GM23338 (cell line): ENCODE measurements around the gene RARRES2. TPM values are rescaled to one million over a fixed set of nuclear protein-coding genes. Genes with fewer than 3 reads are reported as not detected.

Experiments used
- ATAC-seq: fragments of 200-7000 bp; cut with Tn5 transposase; 3 replicates; pipeline ENCODE4 v1.9.1; 2020
- DNase-seq: peaks from one replicate; pipeline ENCODE4 v3.0.0-alpha.2; 2015; ENCODE audit warnings: low spot score
- H2AFZ ChIP-seq: fragments of 200-600 bp; sonication (generic); 2 replicates; pipeline ENCODE4 v1.8.0; 2016; ENCODE audit warnings: antibody characterized with exemption, mild to moderate bottlenecking, moderate library complexity
- H3F3A ChIP-seq: fragments of 200-600 bp; sonication (generic); replicated peaks from 2 replicates; pipeline ENCODE4 v1.8.0; 2017; ENCODE audit warnings: antibody characterized with exemption, mixed run types, low read depth
- H3K27ac ChIP-seq: fragments of 200-600 bp; sonication (generic); 2 replicates; pipeline ENCODE4 v1.6.1; 2016; ENCODE audit warnings: low read depth
- H3K27me3 ChIP-seq: fragments of 200-600 bp; sonication (generic); 2 replicates; pipeline ENCODE4 v1.8.0; 2016; ENCODE audit warnings: mild to moderate bottlenecking, mixed run types, moderate library complexity; ENCODE audit not compliant: insufficient read depth
- H3K36me3 ChIP-seq: fragments of 200-600 bp; sonication (generic); 2 replicates; pipeline ENCODE4 v1.8.0; 2016; ENCODE audit warnings: mild to moderate bottlenecking; ENCODE audit not compliant: insufficient read depth
- H3K4me1 ChIP-seq: fragments of 200-600 bp; sonication (generic); 2 replicates; pipeline ENCODE4 v1.8.0; 2016; ENCODE audit warnings: mild to moderate bottlenecking, moderate library complexity; ENCODE audit not compliant: insufficient read depth
- H3K4me2 ChIP-seq: fragments of 200-600 bp; sonication (generic); 2 replicates; pipeline ENCODE4 v1.7.1; 2017; ENCODE audit warnings: mixed run types
- H3K4me3 ChIP-seq: fragments of 200-600 bp; sonication (generic); 2 replicates; pipeline ENCODE4 v1.6.1; 2016; ENCODE audit warnings: mixed run types
- H3K79me2 ChIP-seq: fragments of 200-600 bp; sonication (generic); replicated peaks from 2 replicates; pipeline ENCODE4 v1.8.0; 2017; ENCODE audit warnings: mild to moderate bottlenecking; ENCODE audit not compliant: insufficient read depth
- H3K9me2 ChIP-seq: fragments of 200-600 bp; sonication (generic); 2 replicates; pipeline ENCODE4 v1.8.0; 2017; ENCODE audit not compliant: insufficient read depth
- H4K20me1 ChIP-seq: fragments of 200-600 bp; sonication (generic); replicated peaks from 2 replicates; pipeline ENCODE4 v1.8.0; 2017; ENCODE audit warnings: mild to moderate bottlenecking; ENCODE audit not compliant: insufficient read depth
- H3K27ac Mint-ChIP-seq: 2 replicates; pipeline ENCODE4 v1.8.0; 2020; ENCODE audit warnings: inconsistent platforms, mild to moderate bottlenecking, moderate library complexity, mixed read lengths
- H3K27me3 Mint-ChIP-seq: 3 replicates; pipeline ENCODE4 v1.8.0; 2022; ENCODE audit warnings: low read depth, mild to moderate bottlenecking, moderate library complexity, mixed read lengths, inconsistent platforms; ENCODE audit not compliant: insufficient read depth, poor library complexity
- H3K36me3 Mint-ChIP-seq: 3 replicates; pipeline ENCODE4 v1.8.0; 2021; ENCODE audit warnings: low read depth, mild to moderate bottlenecking, inconsistent platforms, moderate library complexity, mixed read lengths
- H3K4me1 Mint-ChIP-seq: 3 replicates; pipeline ENCODE4 v1.8.0; 2020; ENCODE audit warnings: mild to moderate bottlenecking, inconsistent platforms, mixed read lengths
- H3K4me3 Mint-ChIP-seq: 3 replicates; pipeline ENCODE4 v1.8.0; 2021; ENCODE audit warnings: moderate library complexity, mild to moderate bottlenecking, inconsistent platforms, mixed read lengths
- H3K9me3 Mint-ChIP-seq: 3 replicates; pipeline ENCODE4 v1.8.0; 2020; ENCODE audit warnings: moderate library complexity, mild to moderate bottlenecking, inconsistent platforms, mixed read lengths
- EZH2phosphoT487 ChIP-seq: fragments of 200-600 bp; sonication (generic); IDR thresholded peaks from one replicate; pipeline ENCODE4 v1.8.1; 2018; ENCODE audit warnings: antibody characterized with exemption; ENCODE audit not compliant: unreplicated experiment
- JUNB ChIP-seq: IDR thresholded peaks from one replicate; pipeline ENCODE4 v1.6.1; 2016; ENCODE audit warnings: antibody characterized with exemption; ENCODE audit not compliant: unreplicated experiment
- STAT1 ChIP-seq: IDR thresholded peaks from one replicate; pipeline ENCODE4 v1.6.1; 2016; ENCODE audit warnings: antibody characterized with exemption; ENCODE audit not compliant: unreplicated experiment
- ZNF114 ChIP-seq: fragments of 250-450 bp; sonication (Bioruptor Pico); IDR thresholded peaks from 2 replicates; pipeline ENCODE4 v1.5.0; 2020; ENCODE audit warnings: mild to moderate bottlenecking, moderate library complexity
- ZNF331 ChIP-seq: fragments of 250-450 bp; sonication (Bioruptor Pico); IDR thresholded peaks from 2 replicates; pipeline ENCODE4 v1.5.0; 2020; ENCODE audit warnings: low read depth, mild to moderate bottlenecking, moderate library complexity
- polyA plus RNA-seq: library from polyadenylated mRNA; unstranded; fragments of >200 nt; fragmentation: Nextera tagmentation; extraction: Ambion mirVana; gene quantifications from 2 replicates; pipeline ENCODE4 v1.2.1, GENCODE V29; 2016
- total RNA-seq: library from RNA; depleted of rRNA; stranded (reverse); fragments of >200 nt; shearing (Covaris generic); gene quantifications from 2 replicates; pipeline ENCODE4 v1.2.3, GENCODE V29; 2014
- TF ChIP-seq, protein P1 (sequence below): IDR thresholded peaks from one replicate; pipeline ENCODE4 v1.6.1; 2018; ENCODE audit warnings: antibody characterized with exemption; ENCODE audit not compliant: unreplicated experiment
- TF ChIP-seq, protein P2 (sequence below), 2 experiments: fragments of 200-600 bp in 1 of 2; sonication (generic) in 1 of 2; conservative IDR thresholded peaks; 2 replicates each; pipeline versions ENCODE4 v1.5.1 to v1.6.1; 2016 to 2017; ENCODE audit warnings: antibody characterized with exemption in 2 of 2, low read depth in 2 of 2, mild to moderate bottlenecking in 2 of 2, moderate library complexity in 1 of 2
- TF ChIP-seq, protein P3 (sequence below): IDR thresholded peaks from 2 replicates; pipeline ENCODE4 v1.6.1; 2016; ENCODE audit warnings: antibody characterized with exemption
- TF ChIP-seq, protein P4 (sequence below): fragments of 250-450 bp; sonication (Bioruptor Pico); IDR thresholded peaks from 2 replicates; pipeline ENCODE4 v1.5.0; 2020; ENCODE audit warnings: mild to moderate bottlenecking, moderate library complexity

Gene RARRES2
- total and polyA plus RNA-seq, 2 experiments from 2014 or later = 169 to 314 TPM

DNA sequence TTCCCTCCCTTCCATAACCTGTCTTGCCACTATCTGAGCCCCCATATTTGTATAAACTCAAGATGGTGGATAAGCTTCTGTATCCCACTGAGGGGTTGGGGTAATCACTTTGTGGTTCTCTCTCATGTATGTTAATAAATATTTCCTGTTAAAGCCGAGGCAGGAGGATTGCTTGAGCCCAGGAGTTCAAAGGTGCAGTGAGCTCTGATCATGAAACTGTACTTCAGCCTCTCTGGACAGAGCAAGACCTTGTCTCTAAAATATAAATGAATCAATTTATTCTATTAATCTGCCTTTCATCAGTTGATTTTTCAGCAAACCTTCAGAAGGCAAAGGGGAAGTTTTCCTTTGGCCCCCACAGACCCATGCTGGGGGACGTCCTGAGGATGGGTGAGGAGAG, 1.8 kb upstream of the RARRES2 start:
- H3K36me3 ChIP-seq = peaks cover 4% of the 10 kb centered on the region; the same call in 1 of the 2 replicates
- H3K9me2 ChIP-seq = no peaks in the 10 kb centered on the region
- peaks cover 28% of the 10 kb centered on the region for H3K27me3 ChIP-seq
- H3K4me1 ChIP-seq = peaks cover 29% of the 10 kb centered on the region
- no peaks in the 10 kb centered on the region; the same call in 1 of the 2 replicates for H4K20me1 ChIP-seq
- 0 out of 2 replicates have a peak, but pooled peaks cover 7% of the 10 kb centered on the region for H3F3A ChIP-seq
- peaks cover 38% of the 10 kb centered on the region for H3K4me1 Mint-ChIP-seq
- no peak for ATAC-seq
- DNase-seq = no peak
- H3K36me3 Mint-ChIP-seq = peaks cover 30% of the 10 kb centered on the region
- no peak overlapping the region for H2AFZ ChIP-seq
- H3K4me3 ChIP-seq = no peak overlapping the region
- peaks cover 28% of the 10 kb centered on the region for H3K79me2 ChIP-seq
- no peak overlapping the region for H3K27ac ChIP-seq
- peak overlapping the region; percentile 5; the same call in 1 of the 3 replicates for H3K4me3 Mint-ChIP-seq
- no peak overlapping the region for H3K27ac Mint-ChIP-seq
- H3K4me2 ChIP-seq = peak overlapping the region; percentile 88
- H3K9me3 Mint-ChIP-seq = peaks cover 25% of the 10 kb centered on the region
- TF ChIP-seq JUNB (no peak), ZNF114 (CRISPR knock-in tag) (no peak)
- TF ChIP-seq, protein P1, sequence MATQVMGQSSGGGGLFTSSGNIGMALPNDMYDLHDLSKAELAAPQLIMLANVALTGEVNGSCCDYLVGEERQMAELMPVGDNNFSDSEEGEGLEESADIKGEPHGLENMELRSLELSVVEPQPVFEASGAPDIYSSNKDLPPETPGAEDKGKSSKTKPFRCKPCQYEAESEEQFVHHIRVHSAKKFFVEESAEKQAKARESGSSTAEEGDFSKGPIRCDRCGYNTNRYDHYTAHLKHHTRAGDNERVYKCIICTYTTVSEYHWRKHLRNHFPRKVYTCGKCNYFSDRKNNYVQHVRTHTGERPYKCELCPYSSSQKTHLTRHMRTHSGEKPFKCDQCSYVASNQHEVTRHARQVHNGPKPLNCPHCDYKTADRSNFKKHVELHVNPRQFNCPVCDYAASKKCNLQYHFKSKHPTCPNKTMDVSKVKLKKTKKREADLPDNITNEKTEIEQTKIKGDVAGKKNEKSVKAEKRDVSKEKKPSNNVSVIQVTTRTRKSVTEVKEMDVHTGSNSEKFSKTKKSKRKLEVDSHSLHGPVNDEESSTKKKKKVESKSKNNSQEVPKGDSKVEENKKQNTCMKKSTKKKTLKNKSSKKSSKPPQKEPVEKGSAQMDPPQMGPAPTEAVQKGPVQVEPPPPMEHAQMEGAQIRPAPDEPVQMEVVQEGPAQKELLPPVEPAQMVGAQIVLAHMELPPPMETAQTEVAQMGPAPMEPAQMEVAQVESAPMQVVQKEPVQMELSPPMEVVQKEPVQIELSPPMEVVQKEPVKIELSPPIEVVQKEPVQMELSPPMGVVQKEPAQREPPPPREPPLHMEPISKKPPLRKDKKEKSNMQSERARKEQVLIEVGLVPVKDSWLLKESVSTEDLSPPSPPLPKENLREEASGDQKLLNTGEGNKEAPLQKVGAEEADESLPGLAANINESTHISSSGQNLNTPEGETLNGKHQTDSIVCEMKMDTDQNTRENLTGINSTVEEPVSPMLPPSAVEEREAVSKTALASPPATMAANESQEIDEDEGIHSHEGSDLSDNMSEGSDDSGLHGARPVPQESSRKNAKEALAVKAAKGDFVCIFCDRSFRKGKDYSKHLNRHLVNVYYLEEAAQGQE = no peak
- H3K27me3 Mint-ChIP-seq = peaks cover 33% of the 10 kb centered on the region

DNA sequence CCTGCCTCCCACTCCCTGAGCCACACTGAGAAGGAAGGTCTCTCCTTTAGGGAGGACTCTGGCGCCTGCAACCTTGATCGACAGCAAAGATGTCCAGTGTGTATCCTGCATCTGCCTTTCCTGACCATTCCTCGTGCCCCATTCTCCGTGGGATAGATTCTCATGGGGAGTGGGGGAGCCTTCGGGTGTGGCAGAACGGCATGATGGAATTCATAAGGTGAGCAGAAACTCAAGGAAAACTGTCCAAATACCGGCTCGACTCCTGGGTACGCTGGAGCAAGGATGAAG, 636 bp upstream of the RARRES2 start:
- peak overlapping the region; percentile 93; the same call in 1 of the 2 replicates for H2AFZ ChIP-seq
- no peak overlapping the region for H3K27ac Mint-ChIP-seq
- peak overlapping the region; percentile 88 for H3K4me2 ChIP-seq
- ATAC-seq = peak; percentile 2
- no peak overlapping the region for H3K27ac ChIP-seq
- H3K27me3 ChIP-seq = peaks cover 28% of the 10 kb centered on the region
- peaks cover 28% of the 10 kb centered on the region for H3K79me2 ChIP-seq
- no peaks in the 10 kb centered on the region for H3K9me2 ChIP-seq
- peak overlapping the region; percentile 93 for H3K4me3 Mint-ChIP-seq
- H3K36me3 ChIP-seq = peaks cover 4% of the 10 kb centered on the region; the same call in 1 of the 2 replicates
- H3K27me3 Mint-ChIP-seq = peaks cover 37% of the 10 kb centered on the region
- H3K36me3 Mint-ChIP-seq = peaks cover 36% of the 10 kb centered on the region
- no peak for DNase-seq
- H4K20me1 ChIP-seq = no peaks in the 10 kb centered on the region; the same call in 1 of the 2 replicates
- peak overlapping the region; percentile 93 for H3K4me3 ChIP-seq
- peaks cover 29% of the 10 kb centered on the region for H3K4me1 ChIP-seq
- peaks cover 46% of the 10 kb centered on the region for H3K4me1 Mint-ChIP-seq
- peaks cover 25% of the 10 kb centered on the region for H3K9me3 Mint-ChIP-seq
- 0 out of 2 replicates have a peak, but pooled peaks cover 10% of the 10 kb centered on the region for H3F3A ChIP-seq
- TF ChIP-seq EZH2phosphoT487 (no peak), JUNB (no peak), ZNF114 (CRISPR knock-in tag) (no peak), STAT1 (no peak), ZNF331 (CRISPR knock-in tag) (no peak)
- TF ChIP-seq, protein P2, sequence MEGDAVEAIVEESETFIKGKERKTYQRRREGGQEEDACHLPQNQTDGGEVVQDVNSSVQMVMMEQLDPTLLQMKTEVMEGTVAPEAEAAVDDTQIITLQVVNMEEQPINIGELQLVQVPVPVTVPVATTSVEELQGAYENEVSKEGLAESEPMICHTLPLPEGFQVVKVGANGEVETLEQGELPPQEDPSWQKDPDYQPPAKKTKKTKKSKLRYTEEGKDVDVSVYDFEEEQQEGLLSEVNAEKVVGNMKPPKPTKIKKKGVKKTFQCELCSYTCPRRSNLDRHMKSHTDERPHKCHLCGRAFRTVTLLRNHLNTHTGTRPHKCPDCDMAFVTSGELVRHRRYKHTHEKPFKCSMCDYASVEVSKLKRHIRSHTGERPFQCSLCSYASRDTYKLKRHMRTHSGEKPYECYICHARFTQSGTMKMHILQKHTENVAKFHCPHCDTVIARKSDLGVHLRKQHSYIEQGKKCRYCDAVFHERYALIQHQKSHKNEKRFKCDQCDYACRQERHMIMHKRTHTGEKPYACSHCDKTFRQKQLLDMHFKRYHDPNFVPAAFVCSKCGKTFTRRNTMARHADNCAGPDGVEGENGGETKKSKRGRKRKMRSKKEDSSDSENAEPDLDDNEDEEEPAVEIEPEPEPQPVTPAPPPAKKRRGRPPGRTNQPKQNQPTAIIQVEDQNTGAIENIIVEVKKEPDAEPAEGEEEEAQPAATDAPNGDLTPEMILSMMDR (conservative IDR thresholded peaks at IDR 0.05; ENCODE audit: low read depth in 2 of 2) = no peak
- TF ChIP-seq, protein P3, sequence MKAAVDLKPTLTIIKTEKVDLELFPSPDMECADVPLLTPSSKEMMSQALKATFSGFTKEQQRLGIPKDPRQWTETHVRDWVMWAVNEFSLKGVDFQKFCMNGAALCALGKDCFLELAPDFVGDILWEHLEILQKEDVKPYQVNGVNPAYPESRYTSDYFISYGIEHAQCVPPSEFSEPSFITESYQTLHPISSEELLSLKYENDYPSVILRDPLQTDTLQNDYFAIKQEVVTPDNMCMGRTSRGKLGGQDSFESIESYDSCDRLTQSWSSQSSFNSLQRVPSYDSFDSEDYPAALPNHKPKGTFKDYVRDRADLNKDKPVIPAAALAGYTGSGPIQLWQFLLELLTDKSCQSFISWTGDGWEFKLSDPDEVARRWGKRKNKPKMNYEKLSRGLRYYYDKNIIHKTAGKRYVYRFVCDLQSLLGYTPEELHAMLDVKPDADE = no peak
- TF ChIP-seq, protein P4, sequence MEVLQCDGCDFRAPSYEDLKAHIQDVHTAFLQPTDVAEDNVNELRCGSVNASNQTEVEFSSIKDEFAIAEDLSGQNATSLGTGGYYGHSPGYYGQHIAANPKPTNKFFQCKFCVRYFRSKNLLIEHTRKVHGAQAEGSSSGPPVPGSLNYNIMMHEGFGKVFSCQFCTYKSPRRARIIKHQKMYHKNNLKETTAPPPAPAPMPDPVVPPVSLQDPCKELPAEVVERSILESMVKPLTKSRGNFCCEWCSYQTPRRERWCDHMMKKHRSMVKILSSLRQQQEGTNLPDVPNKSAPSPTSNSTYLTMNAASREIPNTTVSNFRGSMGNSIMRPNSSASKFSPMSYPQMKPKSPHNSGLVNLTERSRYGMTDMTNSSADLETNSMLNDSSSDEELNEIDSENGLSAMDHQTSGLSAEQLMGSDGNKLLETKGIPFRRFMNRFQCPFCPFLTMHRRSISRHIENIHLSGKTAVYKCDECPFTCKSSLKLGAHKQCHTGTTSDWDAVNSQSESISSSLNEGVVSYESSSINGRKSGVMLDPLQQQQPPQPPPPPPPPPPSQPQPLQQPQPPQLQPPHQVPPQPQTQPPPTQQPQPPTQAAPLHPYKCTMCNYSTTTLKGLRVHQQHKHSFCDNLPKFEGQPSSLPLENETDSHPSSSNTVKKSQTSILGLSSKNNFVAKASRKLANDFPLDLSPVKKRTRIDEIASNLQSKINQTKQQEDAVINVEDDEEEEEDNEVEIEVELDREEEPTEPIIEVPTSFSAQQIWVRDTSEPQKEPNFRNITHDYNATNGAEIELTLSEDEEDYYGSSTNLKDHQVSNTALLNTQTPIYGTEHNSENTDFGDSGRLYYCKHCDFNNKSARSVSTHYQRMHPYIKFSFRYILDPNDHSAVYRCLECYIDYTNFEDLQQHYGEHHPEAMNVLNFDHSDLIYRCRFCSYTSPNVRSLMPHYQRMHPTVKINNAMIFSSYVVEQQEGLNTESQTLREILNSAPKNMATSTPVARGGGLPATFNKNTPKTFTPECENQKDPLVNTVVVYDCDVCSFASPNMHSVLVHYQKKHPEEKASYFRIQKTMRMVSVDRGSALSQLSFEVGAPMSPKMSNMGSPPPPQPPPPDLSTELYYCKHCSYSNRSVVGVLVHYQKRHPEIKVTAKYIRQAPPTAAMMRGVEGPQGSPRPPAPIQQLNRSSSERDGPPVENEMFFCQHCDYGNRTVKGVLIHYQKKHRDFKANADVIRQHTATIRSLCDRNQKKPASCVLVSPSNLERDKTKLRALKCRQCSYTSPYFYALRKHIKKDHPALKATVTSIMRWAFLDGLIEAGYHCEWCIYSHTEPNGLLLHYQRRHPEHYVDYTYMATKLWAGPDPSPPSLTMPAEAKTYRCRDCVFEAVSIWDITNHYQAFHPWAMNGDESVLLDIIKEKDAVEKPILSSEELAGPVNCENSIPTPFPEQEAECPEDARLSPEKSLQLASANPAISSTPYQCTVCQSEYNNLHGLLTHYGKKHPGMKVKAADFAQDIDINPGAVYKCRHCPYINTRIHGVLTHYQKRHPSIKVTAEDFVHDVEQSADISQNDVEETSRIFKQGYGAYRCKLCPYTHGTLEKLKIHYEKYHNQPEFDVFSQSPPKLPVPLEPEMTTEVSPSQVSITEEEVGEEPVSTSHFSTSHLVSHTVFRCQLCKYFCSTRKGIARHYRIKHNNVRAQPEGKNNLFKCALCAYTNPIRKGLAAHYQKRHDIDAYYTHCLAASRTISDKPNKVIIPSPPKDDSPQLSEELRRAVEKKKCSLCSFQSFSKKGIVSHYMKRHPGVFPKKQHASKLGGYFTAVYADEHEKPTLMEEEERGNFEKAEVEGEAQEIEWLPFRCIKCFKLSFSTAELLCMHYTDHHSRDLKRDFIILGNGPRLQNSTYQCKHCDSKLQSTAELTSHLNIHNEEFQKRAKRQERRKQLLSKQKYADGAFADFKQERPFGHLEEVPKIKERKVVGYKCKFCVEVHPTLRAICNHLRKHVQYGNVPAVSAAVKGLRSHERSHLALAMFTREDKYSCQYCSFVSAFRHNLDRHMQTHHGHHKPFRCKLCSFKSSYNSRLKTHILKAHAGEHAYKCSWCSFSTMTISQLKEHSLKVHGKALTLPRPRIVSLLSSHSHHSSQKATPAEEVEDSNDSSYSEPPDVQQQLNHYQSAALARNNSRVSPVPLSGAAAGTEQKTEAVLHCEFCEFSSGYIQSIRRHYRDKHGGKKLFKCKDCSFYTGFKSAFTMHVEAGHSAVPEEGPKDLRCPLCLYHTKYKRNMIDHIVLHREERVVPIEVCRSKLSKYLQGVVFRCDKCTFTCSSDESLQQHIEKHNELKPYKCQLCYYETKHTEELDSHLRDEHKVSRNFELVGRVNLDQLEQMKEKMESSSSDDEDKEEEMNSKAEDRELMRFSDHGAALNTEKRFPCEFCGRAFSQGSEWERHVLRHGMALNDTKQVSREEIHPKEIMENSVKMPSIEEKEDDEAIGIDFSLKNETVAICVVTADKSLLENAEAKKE (CRISPR knock-in tag) = no peak
